NT2/D1 (cell line): Measurements from ENCODE around the gene CGNL1.

Experiments
- SUZ12 ChIP-seq: IDR thresholded peaks from 2 replicates; pipeline ENCODE4 v1.6.1; 2011; ENCODE audit not compliant: insufficient read length, insufficient read depth; ENCODE audit errors: extremely low read depth
- YY1 ChIP-seq: IDR thresholded peaks from 2 replicates; pipeline ENCODE4 v1.6.1; 2011; ENCODE audit not compliant: insufficient read length, insufficient read depth
- ZNF274 ChIP-seq: IDR thresholded peaks from 2 replicates; pipeline ENCODE4 v1.6.1; 2011; ENCODE audit warnings: mild to moderate bottlenecking, low read depth, low read length

DNA sequence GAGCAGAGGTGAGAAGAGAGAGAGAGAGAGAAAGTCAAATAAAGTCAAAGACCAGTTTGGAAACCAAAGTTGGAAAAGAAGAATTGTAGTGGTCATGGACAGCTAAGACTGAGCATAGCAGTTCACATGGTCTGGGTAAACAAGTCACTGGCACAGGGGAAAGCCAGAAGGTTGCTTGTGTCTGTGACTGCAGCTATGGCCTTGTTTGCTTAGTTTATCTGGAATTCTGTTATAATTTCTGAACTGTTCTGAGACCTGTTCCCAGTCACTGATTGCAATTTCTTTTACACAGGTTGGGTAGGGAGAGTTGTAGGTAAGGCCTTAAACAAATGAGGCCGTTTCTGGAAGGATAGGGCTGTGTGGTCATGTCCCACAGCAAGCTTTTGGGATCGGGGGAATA lies 172.0 kb downstream of the CGNL1 start:
- no peak for TF ChIP-seq SUZ12
- no peak for TF ChIP-seq ZNF274
- no peak for TF ChIP-seq YY1
